VCaP (cell line): Measurements from ENCODE around the gene PTGS1.

Experiments used
- H3K27ac ChIP-seq: fragments of 450-650 bp; 2 replicates; pipeline ENCODE4 v1.5.1; 2017
- CTCF ChIP-seq: fragments of 450-650 bp; conservative IDR thresholded peaks from 2 replicates; pipeline ENCODE4 v1.5.1; 2017; ENCODE audit warnings: mild to moderate bottlenecking, moderate library complexity

PTGS1 gene

GRCh38 chr9:122332083-122332482 is 38.7 kb upstream of the PTGS1 start:
- no peak for TF ChIP-seq CTCF
- no peak overlapping the region for H3K27ac ChIP-seq

GRCh38 chr9:122332644-122333043 is 38.2 kb upstream of the PTGS1 start:
- H3K27ac ChIP-seq = no peak overlapping the region
- no peak for TF ChIP-seq CTCF

GRCh38 chr9:122333169-122333808 is 37.5 kb upstream of the PTGS1 start:
- H3K27ac ChIP-seq = no peak overlapping the region
- no peak for TF ChIP-seq CTCF

- no peak for TF ChIP-seq CTCF
- H3K27ac ChIP-seq = no peak overlapping the region
Measured at GRCh38 chr9:122334916-122335315, 35.9 kb upstream of the PTGS1 start.

GRCh38 chr9:122336189-122336588 is 34.6 kb upstream of the PTGS1 start:
- no peak for TF ChIP-seq CTCF
- H3K27ac ChIP-seq = no peak overlapping the region

- no peak overlapping the region for H3K27ac ChIP-seq
- no peak for TF ChIP-seq CTCF
Measured at GRCh38 chr9:122336866-122337555, 33.8 kb upstream of the PTGS1 start.

GRCh38 chr9:122337556-122337929 is 33.3 kb upstream of the PTGS1 start:
- no peak for TF ChIP-seq CTCF
- no peak overlapping the region for H3K27ac ChIP-seq
